Esophagus squamous epithelium (tissue), 4 donors: Measurements from ENCODE around the gene IAH1.

Experiments used
- POLR2A ChIP-seq, 4 donors: fragments of 450-650 bp; IDR thresholded peaks; one replicate each; pipeline ENCODE4 v1.6.1; 2017; ENCODE audit warnings: antibody characterized with exemption in 4 of 4, mild to moderate bottlenecking in 4 of 4, moderate library complexity in 3 of 4
- TF ChIP-seq, protein P1 (sequence below), 6 experiments: fragments of 450-650 bp in 4 of 6; fragments of 200-600 bp in 2 of 6; sonication (generic) in 2 of 6; IDR thresholded peaks; one replicate each; pipeline ENCODE4 v1.5.1; 2016 to 2019; ENCODE audit warnings: antibody characterized with exemption in 6 of 6, mild to moderate bottlenecking in 4 of 6, moderate library complexity in 4 of 6

DNA sequence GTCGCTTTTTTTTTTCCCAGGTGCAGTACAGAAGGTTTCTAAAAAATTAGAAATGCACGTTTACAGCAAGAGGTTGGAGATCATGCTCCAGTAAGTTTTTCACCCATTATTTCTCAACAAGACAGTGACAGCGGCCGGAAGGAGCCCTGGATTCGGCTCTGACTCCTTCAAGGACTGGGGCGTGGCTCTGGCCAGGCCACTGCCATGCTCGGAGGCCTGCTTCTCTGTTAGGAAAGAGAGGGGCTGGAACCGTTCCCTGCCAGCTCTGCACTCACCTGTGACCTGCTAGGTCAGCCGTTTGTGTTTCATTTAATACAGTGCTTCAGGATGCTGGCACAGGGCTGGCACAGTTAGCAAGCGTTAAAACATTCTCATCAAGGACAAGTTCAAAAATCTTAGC, 6.7 kb upstream of the IAH1 start:
- TF ChIP-seq, protein P1, sequence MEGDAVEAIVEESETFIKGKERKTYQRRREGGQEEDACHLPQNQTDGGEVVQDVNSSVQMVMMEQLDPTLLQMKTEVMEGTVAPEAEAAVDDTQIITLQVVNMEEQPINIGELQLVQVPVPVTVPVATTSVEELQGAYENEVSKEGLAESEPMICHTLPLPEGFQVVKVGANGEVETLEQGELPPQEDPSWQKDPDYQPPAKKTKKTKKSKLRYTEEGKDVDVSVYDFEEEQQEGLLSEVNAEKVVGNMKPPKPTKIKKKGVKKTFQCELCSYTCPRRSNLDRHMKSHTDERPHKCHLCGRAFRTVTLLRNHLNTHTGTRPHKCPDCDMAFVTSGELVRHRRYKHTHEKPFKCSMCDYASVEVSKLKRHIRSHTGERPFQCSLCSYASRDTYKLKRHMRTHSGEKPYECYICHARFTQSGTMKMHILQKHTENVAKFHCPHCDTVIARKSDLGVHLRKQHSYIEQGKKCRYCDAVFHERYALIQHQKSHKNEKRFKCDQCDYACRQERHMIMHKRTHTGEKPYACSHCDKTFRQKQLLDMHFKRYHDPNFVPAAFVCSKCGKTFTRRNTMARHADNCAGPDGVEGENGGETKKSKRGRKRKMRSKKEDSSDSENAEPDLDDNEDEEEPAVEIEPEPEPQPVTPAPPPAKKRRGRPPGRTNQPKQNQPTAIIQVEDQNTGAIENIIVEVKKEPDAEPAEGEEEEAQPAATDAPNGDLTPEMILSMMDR (IDR thresholded peaks at IDR 0.05), result no peak
- TF ChIP-seq POLR2A (IDR thresholded peaks at IDR 0.05), result no peak
